Liver (tissue), 2 donors: ENCODE data around the gene PAPPA.

ENCODE experiments used
- CTCF ChIP-seq: fragments of 150-350 bp; IDR thresholded peaks from 2 replicates; pipeline ENCODE4 v1.5.1; 2017; ENCODE audit warnings: improper control_type of control experiment, low read depth, low read length; ENCODE audit not compliant: missing input control
- MAX ChIP-seq: IDR thresholded peaks from 2 replicates; pipeline ENCODE4 v1.6.1; 2016; ENCODE audit warnings: antibody characterized with exemption
- donor health status: healthy.

GRCh38 chr9:116298878-116299391, 145.3 kb downstream of the PAPPA start:
- TF ChIP-seq CTCF (no peak), MAX (no peak)
